ENCODE measurements around the gene RAD21L1.

Gene RAD21L1

GRCh38 chr20:1274485-1275311 lies 48.9 kb downstream of the RAD21L1 start:
- no peak for DNase-seq

- no peak for DNase-seq
Observed at GRCh38 chr20:1275919-1276318, 50.1 kb downstream of the RAD21L1 start.

GRCh38 chr20:1277529-1278322 lies 51.9 kb downstream of the RAD21L1 start:
- no peak for DNase-seq

GRCh38 chr20:1278993-1279392 lies 53.1 kb downstream of the RAD21L1 start:
- DNase-seq = no peak

- DNase-seq = no peak
Observed at GRCh38 chr20:1280195-1281102, 54.6 kb downstream of the RAD21L1 start.

GRCh38 chr20:1281279-1282057 lies 55.6 kb downstream of the RAD21L1 start:
- no peak for DNase-seq

GRCh38 chr20:1282966-1283365 lies 57.1 kb downstream of the RAD21L1 start:
- DNase-seq = no peak

GRCh38 chr20:1283522-1284510 lies 58.0 kb downstream of the RAD21L1 start:
- no peak for DNase-seq

- DNase-seq = no peak
Observed at GRCh38 chr20:1286267-1287024, 60.6 kb downstream of the RAD21L1 start.

- DNase-seq = no peak
Observed at GRCh38 chr20:1287306-1287705, 61.5 kb downstream of the RAD21L1 start.

GRCh38 chr20:1287787-1288569 lies 62.1 kb downstream of the RAD21L1 start:
- no peak for DNase-seq

- no peak for DNase-seq
Observed at GRCh38 chr20:1291191-1291741, 65.4 kb downstream of the RAD21L1 start.

GRCh38 chr20:1292620-1293019 lies 66.8 kb downstream of the RAD21L1 start:
- no peak for DNase-seq

- no peak for DNase-seq
Observed at GRCh38 chr20:1293641-1294379, 68.0 kb downstream of the RAD21L1 start.

GRCh38 chr20:1294497-1294896 lies 68.7 kb downstream of the RAD21L1 start:
- DNase-seq = no peak

GRCh38 chr20:1295276-1295930 lies 69.6 kb downstream of the RAD21L1 start:
- no peak for DNase-seq

GRCh38 chr20:1296117-1296610 lies 70.3 kb downstream of the RAD21L1 start:
- DNase-seq = no peak
